ENCODE measurements around the gene LRRC73.
"Not testable (repeated sequence)": the region's sequence is repeated elsewhere in the genome, so short reads cannot be mapped to it uniquely, and the experiment has no call there.

The LRRC73 gene

GRCh38 chr6:43468748-43469681 lies 41.1 kb downstream of the LRRC73 start:
- TF ChIP-seq, protein P1, sequence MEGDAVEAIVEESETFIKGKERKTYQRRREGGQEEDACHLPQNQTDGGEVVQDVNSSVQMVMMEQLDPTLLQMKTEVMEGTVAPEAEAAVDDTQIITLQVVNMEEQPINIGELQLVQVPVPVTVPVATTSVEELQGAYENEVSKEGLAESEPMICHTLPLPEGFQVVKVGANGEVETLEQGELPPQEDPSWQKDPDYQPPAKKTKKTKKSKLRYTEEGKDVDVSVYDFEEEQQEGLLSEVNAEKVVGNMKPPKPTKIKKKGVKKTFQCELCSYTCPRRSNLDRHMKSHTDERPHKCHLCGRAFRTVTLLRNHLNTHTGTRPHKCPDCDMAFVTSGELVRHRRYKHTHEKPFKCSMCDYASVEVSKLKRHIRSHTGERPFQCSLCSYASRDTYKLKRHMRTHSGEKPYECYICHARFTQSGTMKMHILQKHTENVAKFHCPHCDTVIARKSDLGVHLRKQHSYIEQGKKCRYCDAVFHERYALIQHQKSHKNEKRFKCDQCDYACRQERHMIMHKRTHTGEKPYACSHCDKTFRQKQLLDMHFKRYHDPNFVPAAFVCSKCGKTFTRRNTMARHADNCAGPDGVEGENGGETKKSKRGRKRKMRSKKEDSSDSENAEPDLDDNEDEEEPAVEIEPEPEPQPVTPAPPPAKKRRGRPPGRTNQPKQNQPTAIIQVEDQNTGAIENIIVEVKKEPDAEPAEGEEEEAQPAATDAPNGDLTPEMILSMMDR (IDR thresholded peaks at IDR 0.05; ENCODE audit: borderline replicate concordance, extremely low read depth, low read length, poor library complexity, severe bottlenecking), result no peak
- TF ChIP-seq EZH2 (IDR thresholded peaks at IDR 0.05; ENCODE audit: borderline replicate concordance, low read depth, low read length, severe bottlenecking), result no peak
- Histone ChIP-seq H3K36me3 (ENCODE audit: insufficient read depth, low read length) (no peaks in the 10 kb centered on the region), H3K9me3 (ENCODE audit: insufficient read depth, low read length, severe bottlenecking) (no peaks in the 10 kb centered on the region), H3K79me2 (ENCODE audit: insufficient read depth, low read length) (no peaks in the 10 kb centered on the region), H3K4me2 (ENCODE audit: insufficient read depth, low read length) (no peak overlapping the region), H4K20me1 (ENCODE audit: insufficient read depth, low read length) (no peaks in the 10 kb centered on the region), H3K9ac (ENCODE audit: low read depth, low read length) (no peak overlapping the region), H2AFZ (ENCODE audit: low read depth, low read length) (no peak overlapping the region), H3K4me1 (ENCODE audit: insufficient read depth, low read length) (no peaks in the 10 kb centered on the region), H3K27me3 (ENCODE audit: insufficient read depth, low read length, poor library complexity) (peaks cover 3% of the 10 kb centered on the region), H3K27ac (ENCODE audit: low read length) (no peak overlapping the region), H3K4me3 (ENCODE audit: low read depth in 1 of 2, low read length in 2 of 2) (no peak overlapping the region)
- DNase-seq (no peak), ATAC-seq (ENCODE audit: insufficient read depth, low read depth) (no peak; the same call in 2 of the 3 replicates)

DNA sequence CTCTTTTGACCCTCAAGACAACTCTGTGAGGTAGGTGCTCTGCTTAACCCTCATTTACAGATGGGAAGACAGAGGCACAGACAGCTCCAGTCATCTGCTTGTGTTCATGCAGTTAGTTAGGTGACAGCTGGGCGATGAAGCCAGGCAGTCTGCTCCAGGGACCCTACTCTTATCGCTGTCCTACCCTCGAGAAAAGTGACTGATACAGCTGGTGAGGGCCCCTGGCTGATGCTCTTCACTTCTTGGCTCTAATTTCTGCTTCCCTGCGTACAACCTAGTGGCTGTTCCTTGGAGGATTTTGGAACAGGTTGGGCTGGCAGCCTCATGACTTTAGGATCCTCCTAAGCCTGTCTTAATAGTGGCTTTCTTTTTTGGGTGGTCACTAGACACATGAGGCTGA lies 41.9 kb downstream of the LRRC73 start:
- H3K9ac ChIP-seq (ENCODE audit: low read depth, low read length), result no peak overlapping the region

GRCh38 chr6:43467752-43468151 lies 42.4 kb downstream of the LRRC73 start:
- no peak for DNase-seq
- no peak overlapping the region for H3K4me3 ChIP-seq (ENCODE audit: low read depth in 1 of 2, low read length in 2 of 2)
- H3K79me2 ChIP-seq (ENCODE audit: insufficient read depth, low read length), result no peaks in the 10 kb centered on the region
- no peak overlapping the region for H2AFZ ChIP-seq (ENCODE audit: low read depth, low read length)
- no peak overlapping the region for H3K9ac ChIP-seq (ENCODE audit: low read depth, low read length)
- H3K4me1 ChIP-seq (ENCODE audit: insufficient read depth, low read length), result no peaks in the 10 kb centered on the region
- peaks cover 3% of the 10 kb centered on the region for H3K27me3 ChIP-seq (ENCODE audit: insufficient read depth, low read length, poor library complexity)
- H3K36me3 ChIP-seq (ENCODE audit: insufficient read depth, low read length), result no peaks in the 10 kb centered on the region
- no peak for ATAC-seq (ENCODE audit: insufficient read depth, low read depth)
- no peaks in the 10 kb centered on the region for H3K9me3 ChIP-seq (ENCODE audit: insufficient read depth, low read length, severe bottlenecking)
- TF ChIP-seq EZH2 (IDR thresholded peaks at IDR 0.05; ENCODE audit: borderline replicate concordance, low read depth, low read length, severe bottlenecking), result no peak
- TF ChIP-seq, protein P1 (IDR thresholded peaks at IDR 0.05; ENCODE audit: borderline replicate concordance, extremely low read depth, low read length, poor library complexity, severe bottlenecking), result no peak
- no peak overlapping the region for H3K4me2 ChIP-seq (ENCODE audit: insufficient read depth, low read length)
- H4K20me1 ChIP-seq (ENCODE audit: insufficient read depth, low read length), result no peaks in the 10 kb centered on the region
- no peak overlapping the region for H3K27ac ChIP-seq (ENCODE audit: low read length)

More for the DNA sequence above, 41.9 kb downstream of the LRRC73 start:
- ATAC-seq (ENCODE audit: insufficient read depth, low read depth), result no peak
- DNase-seq, result no peak
- Histone ChIP-seq H3K36me3 (ENCODE audit: insufficient read depth, low read length) (no peaks in the 10 kb centered on the region), H3K27ac (ENCODE audit: low read length) (no peak overlapping the region), H3K79me2 (ENCODE audit: insufficient read depth, low read length) (no peaks in the 10 kb centered on the region), H3K9me3 (ENCODE audit: insufficient read depth, low read length, severe bottlenecking) (no peaks in the 10 kb centered on the region), H3K4me1 (ENCODE audit: insufficient read depth, low read length) (no peaks in the 10 kb centered on the region), H2AFZ (ENCODE audit: low read depth, low read length) (no peak overlapping the region), H3K27me3 (ENCODE audit: insufficient read depth, low read length, poor library complexity) (peaks cover 3% of the 10 kb centered on the region), H3K4me3 (ENCODE audit: low read depth in 1 of 2, low read length in 2 of 2) (no peak overlapping the region), H4K20me1 (ENCODE audit: insufficient read depth, low read length) (no peaks in the 10 kb centered on the region), H3K4me2 (ENCODE audit: insufficient read depth, low read length) (no peak overlapping the region)
- TF ChIP-seq, protein P1 (IDR thresholded peaks at IDR 0.05; ENCODE audit: borderline replicate concordance, extremely low read depth, low read length, poor library complexity, severe bottlenecking), result no peak
- no peak for TF ChIP-seq EZH2 (IDR thresholded peaks at IDR 0.05; ENCODE audit: borderline replicate concordance, low read depth, low read length, severe bottlenecking)

- DNase-seq; H3K79me2 ChIP-seq (ENCODE audit: insufficient read depth, low read length); ATAC-seq (ENCODE audit: insufficient read depth, low read depth); H3K27me3 ChIP-seq (ENCODE audit: insufficient read depth, low read length, poor library complexity); H3K27ac ChIP-seq (ENCODE audit: low read length); H3K4me1 ChIP-seq (ENCODE audit: insufficient read depth, low read length); H4K20me1 ChIP-seq (ENCODE audit: insufficient read depth, low read length); H3K9me3 ChIP-seq (ENCODE audit: insufficient read depth, low read length, severe bottlenecking); H3K4me2 ChIP-seq (ENCODE audit: insufficient read depth, low read length); H2AFZ ChIP-seq (ENCODE audit: low read depth, low read length); H3K4me3 ChIP-seq (ENCODE audit: low read depth in 1 of 2, low read length in 2 of 2); H3K36me3 ChIP-seq (ENCODE audit: insufficient read depth, low read length); H3K9ac ChIP-seq (ENCODE audit: low read depth, low read length): not testable (repeated sequence)
Measured at GRCh38 chr6:43467265-43467664, 42.9 kb downstream of the LRRC73 start.
